A673 (cell line): Measurements from ENCODE around the gene ZBTB1.

Experiments
- EZH2 ChIP-seq: fragments of 200-600 bp; sonication (generic); IDR thresholded peaks from 2 replicates; pipeline ENCODE4 v1.6.1; 2017; ENCODE audit warnings: borderline replicate concordance, low read depth, mild to moderate bottlenecking, mixed read lengths, antibody characterized with exemption, low read length; ENCODE audit not compliant: poor library complexity, severe bottlenecking
- TF ChIP-seq, protein P1 (sequence below): fragments of 300-800, 200-600 bp; sonication (generic); conservative IDR thresholded peaks from 2 replicates; pipeline ENCODE4 v1.5.1; 2017; ENCODE audit warnings: low read depth, mild to moderate bottlenecking, antibody characterized with exemption, low read length, moderate library complexity, mixed read lengths

- TF ChIP-seq, protein P1, sequence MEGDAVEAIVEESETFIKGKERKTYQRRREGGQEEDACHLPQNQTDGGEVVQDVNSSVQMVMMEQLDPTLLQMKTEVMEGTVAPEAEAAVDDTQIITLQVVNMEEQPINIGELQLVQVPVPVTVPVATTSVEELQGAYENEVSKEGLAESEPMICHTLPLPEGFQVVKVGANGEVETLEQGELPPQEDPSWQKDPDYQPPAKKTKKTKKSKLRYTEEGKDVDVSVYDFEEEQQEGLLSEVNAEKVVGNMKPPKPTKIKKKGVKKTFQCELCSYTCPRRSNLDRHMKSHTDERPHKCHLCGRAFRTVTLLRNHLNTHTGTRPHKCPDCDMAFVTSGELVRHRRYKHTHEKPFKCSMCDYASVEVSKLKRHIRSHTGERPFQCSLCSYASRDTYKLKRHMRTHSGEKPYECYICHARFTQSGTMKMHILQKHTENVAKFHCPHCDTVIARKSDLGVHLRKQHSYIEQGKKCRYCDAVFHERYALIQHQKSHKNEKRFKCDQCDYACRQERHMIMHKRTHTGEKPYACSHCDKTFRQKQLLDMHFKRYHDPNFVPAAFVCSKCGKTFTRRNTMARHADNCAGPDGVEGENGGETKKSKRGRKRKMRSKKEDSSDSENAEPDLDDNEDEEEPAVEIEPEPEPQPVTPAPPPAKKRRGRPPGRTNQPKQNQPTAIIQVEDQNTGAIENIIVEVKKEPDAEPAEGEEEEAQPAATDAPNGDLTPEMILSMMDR: no peak
- TF ChIP-seq EZH2: no peak
Observed at GRCh38 chr14:64474041-64474440, 30.5 kb upstream of the ZBTB1 start.
